Measurements from ENCODE around the gene SRRD.

Gene SRRD

DNA sequence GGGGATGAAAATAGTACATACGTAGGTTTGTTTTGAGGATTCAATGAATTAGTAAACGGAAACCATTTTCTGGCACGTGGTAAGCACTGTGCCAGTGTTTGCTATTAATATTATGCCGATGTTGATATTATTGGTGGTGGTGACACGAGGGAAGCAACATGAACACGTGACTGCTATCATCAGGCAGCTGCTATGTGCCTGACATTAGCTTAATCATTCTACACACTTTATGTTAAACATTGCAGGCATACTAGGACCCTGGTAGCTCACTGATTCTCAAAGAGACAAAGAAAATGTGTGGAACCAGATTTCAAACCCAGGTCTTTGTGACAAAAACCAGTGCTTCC, 656 bp downstream of the SRRD start:
- peak; percentile 23 for DNase-seq

DNA sequence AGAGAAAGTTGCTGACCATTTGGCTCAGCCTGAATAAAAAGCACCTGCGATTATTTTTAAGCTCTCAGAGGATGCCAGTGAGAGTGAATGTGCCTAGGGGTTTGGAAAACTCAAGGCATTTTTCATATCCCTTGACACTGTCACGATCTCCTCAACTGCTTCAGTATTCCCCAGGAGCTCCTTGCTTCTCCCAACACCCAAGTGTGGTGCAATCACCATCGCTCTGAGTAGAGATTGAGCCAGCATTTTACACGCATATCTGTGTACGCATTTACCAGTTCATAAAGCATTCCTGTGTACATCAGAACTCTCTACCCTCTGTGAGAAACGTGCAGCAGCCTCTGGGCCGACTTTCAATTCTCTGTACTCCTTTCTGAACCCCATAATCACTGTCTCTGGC, 1.3 kb downstream of the SRRD start:
- no peak for DNase-seq

DNA sequence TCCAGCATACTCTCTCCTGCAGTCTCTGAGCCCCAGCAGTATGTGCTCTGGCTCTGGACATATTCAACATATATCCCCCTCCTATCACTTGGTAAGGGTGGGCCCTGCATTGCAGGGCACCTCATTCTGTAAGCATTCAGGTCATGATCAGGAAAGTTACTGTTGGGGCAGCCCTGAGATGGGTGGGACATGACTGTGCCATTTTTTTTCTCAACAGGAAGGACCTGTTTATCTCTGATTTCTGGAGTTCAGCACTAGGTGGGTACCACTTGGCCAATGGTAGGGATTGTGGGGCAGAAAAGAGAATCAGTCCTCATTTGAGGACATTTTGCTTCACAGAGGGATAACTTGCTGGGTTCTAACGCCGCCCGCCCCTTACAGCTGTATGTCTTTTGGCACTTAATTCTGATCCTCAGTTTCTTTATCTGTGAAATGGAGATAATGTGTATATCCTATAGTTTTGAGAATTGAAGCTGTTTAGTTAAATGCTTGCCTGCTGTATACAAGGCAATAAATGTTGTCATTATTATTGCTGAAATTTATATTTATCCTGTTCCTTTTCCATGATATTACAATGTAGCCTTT, 2.2 kb downstream of the SRRD start:
- DNase-seq: no peak

DNA sequence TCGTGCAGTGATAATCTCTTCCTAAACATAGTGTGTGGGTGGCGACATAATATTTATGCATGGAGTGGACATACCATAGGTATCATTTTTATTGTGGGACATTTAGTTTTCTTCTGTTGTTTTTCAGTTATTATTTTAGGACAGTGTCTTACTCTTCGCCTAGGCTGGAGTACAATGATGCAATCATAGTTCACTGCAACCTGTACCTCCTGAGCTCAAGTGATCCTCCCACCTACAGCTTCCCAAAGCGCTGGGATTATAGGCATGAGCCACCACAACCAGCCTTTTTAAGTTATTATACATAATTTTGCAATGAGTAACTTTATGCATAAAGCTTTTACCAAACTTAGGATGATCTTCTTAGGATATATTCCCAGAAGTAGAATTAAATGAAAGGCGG, 2.7 kb downstream of the SRRD start:
- no peak for DNase-seq

DNA sequence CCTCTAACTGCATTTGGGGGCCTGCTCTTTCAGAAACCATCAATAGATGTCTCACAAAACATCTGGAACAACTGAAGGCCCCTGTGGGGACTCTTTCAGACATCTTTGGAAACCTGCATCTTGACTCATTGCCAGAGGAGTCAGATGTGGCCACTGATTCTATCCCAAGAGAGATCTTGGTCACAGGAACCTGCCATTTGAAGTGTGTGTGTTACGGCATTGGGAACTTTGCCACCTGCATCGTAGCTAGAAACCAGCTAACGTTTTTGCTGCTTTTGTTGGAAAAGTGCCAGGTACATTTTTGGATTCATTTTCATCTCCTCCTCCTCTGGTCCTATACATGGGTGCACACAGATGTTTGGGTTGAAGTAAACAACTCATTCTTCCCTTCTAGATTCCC, 4.3 kb downstream of the SRRD start:
- no peak for DNase-seq

DNA sequence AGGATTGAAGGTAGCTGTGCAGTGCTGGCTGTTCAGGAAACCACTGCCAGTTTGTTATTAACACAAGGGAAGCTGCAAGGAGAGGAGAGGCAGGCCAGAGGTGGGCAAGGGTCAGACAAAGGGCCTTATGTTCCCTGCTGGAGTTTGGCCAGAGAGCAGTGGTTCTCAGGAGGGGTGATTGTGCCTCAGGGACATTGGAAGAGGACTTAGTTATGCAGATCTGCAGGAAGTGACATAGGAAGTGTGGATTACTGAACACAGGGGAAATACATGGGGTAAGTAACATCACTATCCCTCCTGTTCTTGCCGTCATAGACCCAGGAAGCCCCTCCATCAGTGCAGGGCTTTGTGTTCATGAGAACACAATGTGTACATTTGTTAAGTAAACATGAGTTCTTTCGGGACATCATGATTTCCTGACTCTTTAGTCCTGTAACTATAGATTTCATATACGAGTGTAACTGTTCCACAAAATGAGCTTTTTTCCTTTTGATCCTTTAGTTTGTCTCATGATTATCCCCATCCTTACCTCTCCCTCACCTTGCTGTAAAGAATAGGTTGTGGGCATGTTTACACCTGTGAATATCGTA, 5.9 kb downstream of the SRRD start:
- DNase-seq: no peak

DNA sequence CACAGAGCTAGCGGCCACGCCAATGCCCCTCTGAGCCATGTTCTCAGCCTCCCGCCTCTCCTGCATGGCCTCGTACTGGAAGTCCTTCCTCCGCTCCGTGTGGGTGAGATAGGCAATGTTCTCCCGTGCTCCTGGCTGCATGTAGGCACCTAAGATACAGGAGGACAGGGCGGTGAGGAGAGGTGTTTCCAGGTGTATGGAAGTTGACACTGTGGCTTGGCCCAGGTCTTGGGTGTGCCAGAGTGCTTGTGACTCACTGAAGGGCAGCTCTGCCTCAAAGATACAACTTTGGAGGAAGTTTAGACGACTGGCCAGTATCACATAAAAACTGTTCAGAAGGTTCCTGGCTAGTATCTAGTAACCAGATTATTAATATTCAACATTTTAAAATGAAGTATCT, 8.5 kb downstream of the SRRD start:
- no peak for DNase-seq

DNA sequence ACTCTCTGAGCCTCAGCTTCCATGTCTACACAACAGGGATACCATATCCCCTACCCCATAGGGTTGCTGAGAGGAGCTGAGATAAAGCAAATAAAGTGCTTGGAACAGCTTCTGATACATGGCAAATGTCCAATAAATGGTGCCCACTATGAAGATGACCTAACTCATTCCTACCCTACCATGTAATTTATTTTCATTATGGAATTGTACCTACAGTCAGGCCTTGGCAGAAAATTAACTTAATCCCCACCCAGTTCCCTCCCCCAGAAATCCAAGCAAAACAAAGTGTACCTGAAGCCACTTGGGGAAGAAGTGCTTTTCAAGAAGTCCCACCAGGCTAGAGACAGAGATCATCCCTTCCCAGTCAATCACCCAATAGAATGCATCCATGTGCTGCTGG, 10.8 kb downstream of the SRRD start:
- no peak for DNase-seq

DNA sequence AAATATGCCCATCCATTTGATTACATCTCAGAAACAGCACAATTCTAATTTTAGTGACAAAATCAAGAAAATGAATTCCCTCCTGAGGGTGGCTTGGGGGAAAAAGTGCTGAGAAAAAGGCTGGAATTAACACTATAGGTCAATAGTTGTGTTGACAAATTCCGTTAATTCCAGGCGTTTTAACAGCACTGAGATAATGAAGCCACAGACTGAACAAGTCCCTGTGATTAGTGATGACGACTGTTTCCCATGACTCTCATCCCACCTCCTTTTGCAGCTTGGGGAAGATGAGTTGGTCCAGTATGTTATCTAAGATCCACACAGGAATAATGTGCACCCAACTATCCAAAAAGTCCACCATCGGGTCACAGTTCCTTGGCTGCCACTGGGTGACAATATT, 12.8 kb downstream of the SRRD start:
- DNase-seq: no peak

DNA sequence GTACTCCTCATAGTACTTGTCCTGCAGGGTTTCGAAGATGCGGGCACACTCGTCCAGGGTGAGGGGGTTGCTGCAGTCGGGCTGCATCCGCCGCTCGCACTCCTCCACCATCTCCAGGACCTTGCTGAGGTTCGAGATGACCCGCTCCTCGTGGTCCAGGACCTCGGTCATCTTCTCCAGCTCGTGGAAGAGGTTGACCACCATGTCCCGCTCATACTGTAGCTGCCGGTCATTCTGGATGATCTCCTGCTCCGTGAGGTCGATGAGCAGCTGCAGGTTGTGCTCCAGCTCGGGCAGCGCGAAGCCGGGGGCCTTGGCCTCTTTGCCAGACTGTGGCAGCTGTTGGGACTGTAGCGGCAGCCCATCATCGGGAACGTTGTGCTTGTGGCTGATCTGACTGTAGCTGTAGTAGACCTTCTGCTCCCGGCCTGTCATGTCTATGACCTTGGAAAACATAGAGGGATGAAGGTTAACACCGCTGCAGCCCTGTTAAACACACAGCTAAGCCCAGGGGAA, 15.6 kb downstream of the SRRD start:
- DNase-seq: no peak

DNA sequence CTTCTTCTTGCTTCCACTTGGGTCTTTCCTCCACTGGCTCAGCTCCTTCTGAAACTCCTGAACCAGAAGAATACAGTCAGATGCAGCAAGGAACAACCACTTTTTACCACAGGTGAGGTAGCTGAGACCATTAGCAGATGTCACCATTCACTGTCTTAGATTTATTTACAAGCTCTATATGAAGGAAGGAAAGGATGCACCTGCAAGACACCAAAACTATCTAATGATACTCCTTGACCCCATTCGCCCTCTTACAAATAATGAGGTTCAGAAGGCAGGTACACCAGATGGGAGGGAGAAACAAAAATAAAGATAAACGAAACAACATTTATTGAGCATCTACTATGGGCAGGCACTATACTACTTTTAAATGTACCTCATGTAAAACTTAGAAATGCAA, 18.3 kb downstream of the SRRD start:
- no peak for DNase-seq

DNA sequence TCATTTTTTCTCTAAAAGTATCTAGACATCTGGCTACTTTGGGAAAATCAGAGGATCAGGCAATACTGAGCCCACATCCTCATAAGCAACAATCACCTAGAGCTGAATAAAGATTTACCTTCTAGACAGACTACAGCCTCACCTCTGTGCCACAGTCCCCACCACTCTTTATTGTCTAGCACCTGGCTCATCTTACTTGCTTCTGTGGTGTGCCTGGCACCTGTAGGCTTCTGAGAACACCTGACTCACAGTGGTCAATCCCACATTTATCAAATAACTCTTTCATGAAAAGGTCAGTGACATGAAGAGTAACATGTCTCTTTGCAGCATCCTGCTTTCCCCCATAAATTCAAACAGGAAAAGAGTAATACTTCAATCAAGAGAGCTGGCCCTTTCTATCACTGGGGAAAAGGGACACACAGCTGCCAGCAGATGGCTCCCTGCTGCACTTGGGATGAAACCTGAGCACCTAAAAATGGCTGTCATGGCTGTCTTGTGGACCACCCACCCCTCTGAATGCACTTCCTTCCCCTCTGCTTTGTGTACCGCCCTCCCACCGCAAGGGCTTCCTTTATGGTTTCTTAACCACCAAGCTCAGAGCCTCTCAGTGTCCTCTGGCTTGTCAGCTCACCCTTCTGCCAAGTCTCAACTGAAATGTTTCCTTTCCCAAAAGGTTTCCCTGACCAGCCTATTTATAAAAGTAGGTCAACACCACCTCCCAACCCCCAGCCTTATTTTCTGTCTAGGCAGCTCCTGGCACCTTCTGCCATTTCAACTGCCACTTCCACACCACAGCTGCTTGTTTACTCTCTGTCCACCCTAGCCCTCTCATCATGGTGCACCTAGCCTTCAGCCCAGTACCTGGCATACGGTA, 19.2 kb downstream of the SRRD start:
- peak; percentile 12 for DNase-seq

DNA sequence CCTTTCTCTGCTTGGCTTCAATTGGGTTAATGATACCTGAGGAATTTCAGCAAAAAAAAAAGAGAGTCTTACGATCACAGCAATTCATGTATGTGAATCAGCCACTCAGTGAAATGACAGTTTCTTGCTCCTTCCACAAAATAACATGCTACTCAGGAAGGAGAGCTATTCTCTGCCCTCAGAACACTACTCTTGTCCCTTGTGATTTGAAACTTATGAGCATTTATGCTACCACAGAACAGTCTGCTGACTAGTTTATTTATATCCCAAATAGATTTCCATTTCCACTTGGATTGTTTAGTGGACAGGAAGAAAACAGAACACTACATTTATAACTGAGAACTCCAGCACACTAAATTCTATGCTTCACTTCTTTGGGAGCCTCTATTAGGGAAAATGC, 20.1 kb downstream of the SRRD start:
- no peak for DNase-seq

DNA sequence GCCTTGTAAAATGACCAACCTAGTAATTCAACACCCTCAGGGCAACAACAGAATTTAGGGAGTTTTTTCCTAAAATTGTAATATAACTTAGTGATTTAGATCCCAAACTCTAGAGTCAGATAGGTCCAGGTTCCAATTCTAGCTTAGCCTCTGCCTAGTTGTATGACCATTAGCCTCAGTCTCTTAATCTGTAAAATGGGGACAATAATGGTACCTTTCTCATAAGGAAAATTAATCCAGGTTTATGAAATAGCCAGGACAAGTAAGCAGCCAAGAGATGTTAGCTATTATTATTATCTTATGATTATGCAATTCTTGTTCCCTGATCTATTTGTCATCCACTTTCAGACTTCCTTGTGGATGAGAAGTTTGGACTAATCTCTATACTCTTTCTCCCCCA, 24.5 kb downstream of the SRRD start:
- DNase-seq: no peak

DNA sequence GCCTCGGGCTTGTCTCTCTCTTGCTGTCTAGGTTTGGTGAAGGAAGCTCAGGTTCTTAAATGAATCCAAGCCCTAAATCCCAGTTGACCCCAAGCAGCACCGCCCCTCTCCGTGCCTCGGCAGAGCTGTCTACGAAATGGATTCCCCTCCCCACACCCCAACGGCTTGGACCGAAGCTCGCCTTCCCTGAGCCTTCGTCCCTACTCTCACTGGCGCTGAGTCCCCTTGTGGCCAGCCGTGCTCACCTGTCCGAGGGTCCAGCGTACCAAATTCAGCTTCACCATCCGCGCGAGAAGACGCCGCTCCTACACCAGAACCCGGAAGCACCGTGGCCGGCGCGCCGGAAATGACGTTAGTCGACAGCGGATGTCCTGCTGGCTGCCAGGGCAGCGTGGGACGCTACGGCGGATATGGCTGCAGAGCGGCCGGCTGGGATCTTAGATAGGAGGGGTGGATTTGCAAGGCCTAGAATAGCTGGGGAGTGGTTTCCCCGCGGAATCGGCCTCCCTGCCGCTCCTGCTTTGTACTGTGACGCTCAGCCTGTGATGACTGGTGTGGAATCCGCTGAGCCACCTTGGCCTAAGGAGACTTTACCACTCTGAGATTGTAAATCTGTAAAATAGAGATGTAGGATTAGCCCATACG, 28.6 kb downstream of the SRRD start, which contains the start of gene TFIP11:
Gene TFIP11, minus strand, starts transcription at position 325 of the 645 bp plus-strand sequence. CDS start 2,201 bp downstream, outside the sequence.
- peak; percentile 83 for DNase-seq

DNA sequence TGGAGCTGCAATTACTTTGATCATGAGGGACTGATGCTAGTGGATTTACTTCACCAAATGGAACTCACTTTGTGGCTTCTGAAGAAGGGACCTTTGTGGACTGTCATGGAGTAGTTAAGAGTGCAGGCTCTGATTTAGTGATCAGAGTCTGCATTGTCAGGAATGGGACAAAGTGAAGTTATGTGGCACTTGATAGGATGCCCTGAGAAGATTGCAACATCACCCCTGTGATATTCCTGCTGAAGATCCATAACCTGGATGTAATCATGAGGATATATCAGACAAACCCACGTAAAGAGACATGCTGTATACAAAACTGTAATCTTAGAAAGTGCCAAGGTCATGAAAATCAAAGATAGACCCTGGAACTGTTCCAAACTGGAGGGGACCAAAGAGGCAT, 30.2 kb downstream of the SRRD start:
- no peak for DNase-seq

DNA sequence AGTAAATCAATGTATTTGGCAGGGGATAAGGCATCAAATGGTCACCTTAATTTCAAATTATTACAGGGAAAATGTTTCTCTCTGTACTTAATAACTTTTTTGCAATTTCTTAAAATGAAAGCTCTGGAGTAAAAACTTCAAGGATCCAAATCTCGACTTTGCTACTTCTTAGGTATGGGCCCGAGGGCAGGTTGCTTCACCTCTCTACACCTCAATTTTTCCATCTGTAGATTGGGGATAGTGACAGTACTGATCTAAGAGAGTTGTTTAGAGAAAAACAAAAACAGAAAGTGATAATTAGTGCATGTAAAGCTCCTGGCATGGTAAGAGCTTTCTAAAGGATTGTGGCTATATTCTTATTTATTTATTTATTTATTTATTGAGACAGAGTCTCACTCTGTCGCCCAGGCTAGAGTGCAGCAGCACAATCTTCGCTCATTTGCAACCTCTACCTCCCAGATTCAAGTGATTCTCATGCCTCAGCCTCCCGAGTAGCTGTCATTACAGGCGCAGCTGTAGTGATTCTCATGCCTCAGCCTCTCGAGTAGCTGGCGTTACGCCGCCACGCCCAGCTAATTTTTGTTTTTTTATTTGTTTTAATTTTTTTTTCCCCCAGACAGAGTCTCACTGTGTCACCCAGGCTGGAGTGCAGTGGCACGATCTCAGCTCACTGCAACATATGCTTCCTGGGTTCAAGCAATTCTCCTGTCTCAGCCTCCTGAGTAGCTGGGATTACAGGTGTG, 30.9 kb downstream of the SRRD start:
- DNase-seq: no peak

DNA sequence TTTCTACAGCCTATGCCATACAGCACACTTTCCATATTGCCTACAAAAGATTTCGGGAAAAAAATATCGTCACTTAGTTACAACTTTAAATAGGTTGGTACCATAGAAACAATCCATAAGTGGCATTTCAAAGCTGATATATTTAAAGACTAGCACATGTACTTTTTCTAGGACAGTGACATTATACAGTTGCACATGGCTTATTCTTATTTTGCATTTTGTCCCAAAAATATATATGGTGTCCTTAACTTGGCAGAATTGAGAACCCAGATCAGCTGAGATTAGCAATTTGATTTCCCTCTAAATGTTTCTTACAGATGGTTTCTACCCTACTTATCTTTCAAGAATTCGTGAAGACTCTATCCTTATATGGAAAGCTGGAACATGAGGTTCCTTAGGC, 32.3 kb downstream of the SRRD start:
- DNase-seq: no peak

DNA sequence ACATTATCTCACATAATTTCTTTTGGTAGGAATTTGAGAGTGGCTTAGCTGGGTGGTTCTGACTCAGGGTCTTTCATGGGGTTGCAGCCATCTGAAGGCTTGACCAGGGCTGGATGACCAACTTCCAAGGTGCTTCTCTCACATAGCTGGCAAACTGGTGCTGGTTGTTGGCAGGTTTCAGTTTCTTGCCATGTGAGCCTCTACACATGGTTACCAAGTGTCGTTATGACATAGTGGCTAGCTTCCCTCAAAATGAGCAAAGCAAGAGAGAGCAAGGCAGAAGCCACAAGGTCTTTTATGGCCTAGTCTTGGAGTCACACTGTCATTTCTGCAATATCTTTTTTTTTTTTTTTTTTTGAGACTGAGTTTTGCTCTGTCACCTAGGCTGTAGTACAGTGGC, 32.8 kb downstream of the SRRD start:
- DNase-seq: no peak

DNA sequence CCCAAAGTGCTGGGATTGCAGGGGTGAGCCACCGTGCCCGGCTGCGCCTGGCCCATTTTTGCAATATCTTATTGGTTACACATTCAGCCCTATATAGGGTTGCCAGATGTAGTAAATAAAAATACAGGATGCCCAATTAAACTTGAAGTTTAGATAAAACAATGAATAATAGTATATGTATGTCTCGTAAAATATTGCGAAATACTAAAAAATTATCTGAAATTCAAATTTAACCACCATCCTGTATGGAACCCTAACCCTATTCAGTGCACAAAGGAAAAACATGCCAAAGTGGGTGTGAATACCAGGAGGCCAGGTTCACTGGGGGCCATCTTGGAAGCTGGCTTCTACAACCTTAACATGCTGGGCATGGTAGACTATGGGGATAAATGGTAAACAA, 33.8 kb downstream of the SRRD start:
- no peak for DNase-seq

DNA sequence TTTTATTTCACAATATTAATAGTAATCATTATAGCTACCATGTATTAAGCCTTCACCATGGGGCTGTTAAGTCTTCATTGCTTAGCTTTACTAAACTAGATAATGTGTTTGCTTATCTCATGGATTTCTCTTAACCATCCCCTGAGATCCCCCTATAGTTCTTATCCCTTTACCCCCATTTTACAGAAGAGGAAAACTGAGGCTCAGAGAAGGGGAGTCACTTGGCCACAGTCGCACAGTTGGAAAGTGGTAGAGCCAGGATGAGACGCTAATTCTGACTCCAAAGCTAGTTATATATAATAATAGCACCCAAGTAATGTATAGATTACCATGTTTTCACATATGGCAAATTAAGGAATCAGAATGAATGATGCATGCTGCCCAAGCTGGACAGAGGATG, 38.3 kb downstream of the SRRD start:
- no peak for DNase-seq

DNA sequence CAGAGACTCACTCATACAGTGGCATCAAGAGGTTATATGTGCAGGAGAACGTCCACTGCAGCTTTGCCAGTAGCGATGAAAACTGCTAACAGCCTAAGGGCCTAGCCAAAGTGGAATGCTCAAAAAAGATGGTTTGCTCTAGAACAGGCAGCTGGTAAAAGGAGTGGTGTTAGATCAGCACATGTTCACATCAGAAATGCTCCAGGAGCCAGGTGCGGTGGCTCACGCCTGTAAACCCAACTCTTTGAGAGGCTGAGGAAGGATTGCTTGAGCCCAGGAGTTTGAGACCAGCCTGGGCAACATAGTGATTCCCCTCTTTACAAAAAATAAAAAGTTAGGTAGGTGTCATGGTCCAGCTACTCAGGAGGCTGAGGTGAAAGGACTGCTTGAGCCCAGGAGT, 38.9 kb downstream of the SRRD start:
- no peak for DNase-seq

DNA sequence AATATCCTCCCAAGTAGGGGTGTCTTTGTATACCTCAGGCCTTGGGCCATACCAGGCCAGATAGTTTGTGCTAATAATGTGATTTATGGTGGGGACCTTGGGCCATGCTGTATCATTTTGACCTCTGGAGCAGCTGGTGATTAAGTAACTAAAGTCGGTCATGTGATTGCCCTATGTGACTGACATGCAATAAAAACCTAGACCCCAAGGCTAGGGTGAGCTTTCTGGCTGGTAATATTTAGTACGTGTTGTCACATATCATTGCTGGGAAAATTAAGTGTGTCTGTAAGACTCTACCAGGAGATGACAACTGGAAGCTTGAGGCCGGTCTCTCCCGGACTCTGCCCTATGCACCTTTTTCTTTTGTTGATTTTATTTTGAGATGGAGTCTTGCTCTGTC, 41.2 kb downstream of the SRRD start:
- DNase-seq: no peak

All from NCI-H1092 treated with DMSO at 0.1 percent for 48 hours (cell line).